Loucy (cell line): ENCODE measurements around the gene GRIA3.

Experiments used
- H2AFZ ChIP-seq: fragments of 200-600 bp; sonication (generic); 2 replicates; pipeline ENCODE4 v1.6.0; 2016; ENCODE audit warnings: antibody characterized with exemption, mild to moderate bottlenecking, low read length, moderate library complexity
- H3F3A ChIP-seq: fragments of 200-600 bp; 2 replicates; pipeline ENCODE4 v1.6.0; 2016; ENCODE audit warnings: antibody characterized with exemption, low read depth, mild to moderate bottlenecking
- H3K27me3 ChIP-seq: fragments of 200-600 bp; sonication (generic); 2 replicates; pipeline ENCODE4 v1.6.1; 2014; ENCODE audit warnings: low read length, mild to moderate bottlenecking; ENCODE audit not compliant: insufficient read depth, poor library complexity, severe bottlenecking
- H3K36me3 ChIP-seq: fragments of 200-600 bp; sonication (generic); 2 replicates; pipeline ENCODE4 v1.6.1; 2016; ENCODE audit warnings: low read length; ENCODE audit not compliant: insufficient read depth
- H3K4me1 ChIP-seq: fragments of 200-600 bp; sonication (generic); 2 replicates; pipeline ENCODE4 v1.5.1; 2014; ENCODE audit warnings: low read length, mild to moderate bottlenecking; ENCODE audit not compliant: insufficient read depth, poor library complexity, severe bottlenecking
- H3K4me2 ChIP-seq: fragments of 200-600 bp; sonication (generic); 2 replicates; pipeline ENCODE4 v1.6.0; 2014; ENCODE audit warnings: antibody characterized with exemption, low read length, low read depth, mild to moderate bottlenecking; ENCODE audit not compliant: poor library complexity, severe bottlenecking
- H3K4me3 ChIP-seq: fragments of 200-600 bp; sonication (generic); 2 replicates; pipeline ENCODE4 v1.5.1; 2014; ENCODE audit warnings: low read length, mild to moderate bottlenecking, mixed read lengths; ENCODE audit not compliant: poor library complexity, severe bottlenecking
- H3K79me2 ChIP-seq: fragments of 200-600 bp; sonication (generic); 2 replicates; pipeline ENCODE4 v1.6.1; 2014; ENCODE audit warnings: low read length; ENCODE audit not compliant: insufficient read depth
- H3K9ac ChIP-seq: fragments of 200-600 bp; sonication (generic); 2 replicates; pipeline ENCODE4 v1.6.0; 2014; ENCODE audit warnings: mild to moderate bottlenecking, low read depth, low read length, moderate library complexity; ENCODE audit not compliant: poor library complexity, severe bottlenecking
- H3K9me2 ChIP-seq: fragments of 200-600 bp; sonication (generic); replicated peaks from 2 replicates; pipeline ENCODE4 v1.6.1; 2016; ENCODE audit warnings: low read depth, low read length, mixed read lengths
- H3K9me3 ChIP-seq: fragments of 200-600 bp; sonication (generic); 2 replicates; pipeline ENCODE4 v1.6.1; 2014; ENCODE audit warnings: mild to moderate bottlenecking, antibody characterized with exemption, low read length, low read depth; ENCODE audit not compliant: insufficient read depth
- H4K20me1 ChIP-seq: fragments of 200-600 bp; sonication (generic); 2 replicates; pipeline ENCODE4 v1.6.0; 2014; ENCODE audit warnings: antibody characterized with exemption, low read length, mild to moderate bottlenecking; ENCODE audit not compliant: insufficient read depth, poor library complexity, severe bottlenecking
- CTCF ChIP-seq: fragments of 200-600 bp; sonication (generic); conservative IDR thresholded peaks from 2 replicates; pipeline ENCODE4 v1.5.1; 2014; ENCODE audit warnings: mild to moderate bottlenecking, antibody characterized with exemption, low read length
- EZH2phosphoT487 ChIP-seq: fragments of 200-600 bp; IDR thresholded peaks from 2 replicates; pipeline ENCODE4 v1.6.1; 2018; ENCODE audit warnings: antibody characterized with exemption, mild to moderate bottlenecking, moderate library complexity, borderline replicate concordance

GRIA3 gene

DNA sequence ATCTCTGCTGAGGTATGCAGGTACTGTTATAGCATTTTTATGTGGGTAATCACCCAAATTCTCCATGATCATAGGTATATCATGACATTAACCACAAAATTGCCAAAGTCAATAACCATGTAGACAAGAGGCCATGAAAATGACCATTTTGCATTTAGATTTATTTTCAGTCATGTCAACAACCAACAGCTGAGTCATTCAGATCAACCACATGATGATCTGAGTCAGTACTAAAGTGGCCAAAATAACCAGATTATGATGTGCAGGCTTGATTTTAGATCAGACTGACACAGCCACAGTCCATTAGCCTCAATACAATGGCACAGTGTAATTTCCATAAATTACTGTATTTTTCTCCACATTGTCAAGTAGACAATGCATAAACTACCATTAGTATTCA lies 240.5 kb downstream of the GRIA3 start:
- H3K4me1 ChIP-seq: no peaks in the 10 kb centered on the region
- H3K9me3 ChIP-seq: no peaks in the 10 kb centered on the region
- TF ChIP-seq CTCF: no peak
- TF ChIP-seq EZH2phosphoT487: no peak
- H4K20me1 ChIP-seq: no peaks in the 10 kb centered on the region
- H3F3A ChIP-seq: no peaks in the 10 kb centered on the region
- H3K79me2 ChIP-seq: no peaks in the 10 kb centered on the region
- no peak overlapping the region for H2AFZ ChIP-seq
- no peaks in the 10 kb centered on the region for H3K9me2 ChIP-seq
- H3K36me3 ChIP-seq: no peaks in the 10 kb centered on the region
- no peak overlapping the region for H3K4me2 ChIP-seq
- H3K4me3 ChIP-seq: no peak overlapping the region
- no peak overlapping the region for H3K9ac ChIP-seq
- no peaks in the 10 kb centered on the region for H3K27me3 ChIP-seq

GRCh38 chrX:123425471-123425870 lies 241.4 kb downstream of the GRIA3 start:
- Histone ChIP-seq H2AFZ (no peak overlapping the region), H3K4me2 (no peak overlapping the region), H3K4me3 (no peak overlapping the region), H3K9me3 (no peaks in the 10 kb centered on the region), H3K36me3 (no peaks in the 10 kb centered on the region), H3K27me3 (no peaks in the 10 kb centered on the region), H4K20me1 (no peaks in the 10 kb centered on the region), H3K4me1 (no peaks in the 10 kb centered on the region), H3F3A (no peaks in the 10 kb centered on the region), H3K9me2 (no peaks in the 10 kb centered on the region), H3K79me2 (no peaks in the 10 kb centered on the region), H3K9ac (no peak overlapping the region)
- TF ChIP-seq CTCF (no peak), EZH2phosphoT487 (no peak)

DNA sequence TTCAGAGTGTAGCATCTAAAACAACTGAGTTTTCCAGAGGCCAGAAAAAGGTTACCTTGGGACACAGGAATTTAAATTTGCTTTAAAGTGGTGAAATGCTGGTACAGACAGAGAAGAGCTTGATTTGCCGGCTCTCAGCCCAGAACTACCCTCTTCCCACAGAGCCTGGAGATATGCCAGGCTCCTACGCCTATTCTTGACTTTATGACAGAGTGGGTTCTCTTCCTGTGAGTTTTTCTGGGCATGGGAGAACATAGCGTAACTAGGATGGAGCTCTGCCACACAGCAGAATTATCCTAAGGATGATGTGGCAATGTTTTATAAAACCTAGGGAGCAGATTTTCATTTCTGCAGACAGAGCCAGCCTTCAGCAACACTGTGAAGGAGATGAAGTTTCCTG lies 241.8 kb downstream of the GRIA3 start:
- Histone ChIP-seq H3K27me3 (no peaks in the 10 kb centered on the region), H3K4me1 (no peaks in the 10 kb centered on the region), H3K36me3 (no peaks in the 10 kb centered on the region), H3K9me2 (no peaks in the 10 kb centered on the region), H3K79me2 (no peaks in the 10 kb centered on the region), H3K4me3 (no peak overlapping the region), H3K9me3 (no peaks in the 10 kb centered on the region), H3F3A (no peaks in the 10 kb centered on the region), H3K9ac (no peak overlapping the region), H4K20me1 (no peaks in the 10 kb centered on the region), H3K4me2 (no peak overlapping the region), H2AFZ (no peak overlapping the region)
- TF ChIP-seq CTCF: no peak
- TF ChIP-seq EZH2phosphoT487: no peak
